HepG2 (cell line): ENCODE measurements around the gene FNIP2. TPM values are rescaled to one million over a fixed set of nuclear protein-coding genes. Genes with fewer than 3 reads are reported as not detected.

ENCODE experiments used
- ATAC-seq: fragments of 200-7000 bp; cut with Tn5 transposase; 3 replicates; pipeline ENCODE4 v1.9.1; 2020; ENCODE audit warnings: mild to moderate bottlenecking, moderate library complexity
- BruUV-seq: library from RNA; stranded (reverse); fragments of 400-500 nt; replicated peaks from 2 replicates; lab custom pipeline; 2021; lab: Mats Ljungman, UMichigan
- CTCF ChIA-PET: fragments of 300-600 bp; formaldehyde crosslinking; extraction: SDS; loops from one replicate; lab custom pipeline; 2021; ENCODE audit warnings: low total read pairs, inconsistent platforms, low intra/inter-chr PET ratio; lab: Yijun Ruan, JAX
- POLR2A ChIA-PET: fragments of 350-600 bp; sonication (Branson Sonifier 250); formaldehyde crosslinking; loops from one replicate; lab custom pipeline; 2020; ENCODE audit warnings: antibody characterized with exemption, inconsistent platforms; lab: Yijun Ruan, JAX
- DNase-seq: peaks from one replicate; pipeline ENCODE4 v3.0.0-alpha.2; 2015; ENCODE audit warnings: low spot score
- FAIRE-seq: peaks from 3 replicates; lab custom pipeline; 2011; peaks lifted over from hg19 to GRCh38; lab: Jason Lieb, UNC
- H2AFZ ChIP-seq: one replicate; pipeline ENCODE4 v1.6.1; 2011; ENCODE audit warnings: low read length, inconsistent platforms
- H3K27ac ChIP-seq: fragments of 300-600 bp; 3 replicates; pipeline ENCODE4 v1.8.0; 2011; ENCODE audit warnings: mixed run types, mild to moderate bottlenecking, mixed read lengths, low read length, inconsistent platforms; ENCODE audit not compliant: insufficient read depth; ENCODE audit errors: extremely low read length
- H3K27me3 ChIP-seq, 2 experiments: fragments of 200-600 bp in 1 of 2; 2 replicates in 1 of 2; 3 replicates in 1 of 2; pipeline versions ENCODE4 v1.6.0 to v1.8.0; 2011; ENCODE audit warnings: low read length in 2 of 2, mild to moderate bottlenecking in 2 of 2, moderate library complexity in 2 of 2, inconsistent platforms in 1 of 2; ENCODE audit not compliant: insufficient read depth in 2 of 2, control insufficient read depth in 1 of 2
- H3K36me3 ChIP-seq, 2 experiments: fragments of 200-600 bp in 1 of 2; replicated peaks in 1 of 2; 2 replicates in 1 of 2; 3 replicates in 1 of 2; pipeline versions ENCODE4 v1.5.1 to v1.8.0; 2011; ENCODE audit warnings: low read length in 2 of 2, inconsistent platforms in 1 of 2; ENCODE audit not compliant: insufficient read depth in 2 of 2, control insufficient read depth in 1 of 2
- H3K4me1 ChIP-seq: 2 replicates; pipeline ENCODE4 v1.5.1; 2012; ENCODE audit warnings: low read length, inconsistent platforms; ENCODE audit not compliant: insufficient read depth
- H3K4me2 ChIP-seq: 2 replicates; pipeline ENCODE4 v1.6.0; 2011; ENCODE audit warnings: low read depth, low read length, inconsistent platforms
- H3K4me3 ChIP-seq, 3 experiments: fragments of 200-600 bp in 1 of 3; sonication (generic), shearing (Covaris generic) in 1 of 3; replicated peaks in 1 of 3; 2 replicates each; pipeline ENCODE4 v1.5.1; 2011 to 2016; ENCODE audit warnings: low read length in 3 of 3, inconsistent platforms in 2 of 3, low read depth in 2 of 3, mild to moderate bottlenecking in 2 of 3, control low read depth in 1 of 3, mixed read lengths in 1 of 3; ENCODE audit not compliant: insufficient read depth in 1 of 3
- H3K79me2 ChIP-seq: one replicate; pipeline ENCODE4 v1.6.1; 2011; ENCODE audit warnings: low read length, inconsistent platforms; ENCODE audit not compliant: insufficient read depth
- H3K9ac ChIP-seq: 2 replicates; pipeline ENCODE4 v1.6.0; 2011; ENCODE audit warnings: mild to moderate bottlenecking, low read depth, low read length, inconsistent platforms; ENCODE audit not compliant: insufficient read depth
- H3K9me3 ChIP-seq: 2 replicates; pipeline ENCODE4 v1.5.1; 2012; ENCODE audit warnings: mild to moderate bottlenecking, low read length
- H4K20me1 ChIP-seq: 2 replicates; pipeline ENCODE4 v1.6.0; 2011; ENCODE audit warnings: inconsistent platforms, mild to moderate bottlenecking, low read length, moderate library complexity; ENCODE audit not compliant: insufficient read depth
- ADNP ChIP-seq: sonication (generic); formaldehyde crosslinking; IDR thresholded peaks from 2 replicates; pipeline ENCODE4 v1.4.0; 2020; ENCODE audit warnings: missing genetic modification reagents
- ATF6 ChIP-seq: sonication (generic); formaldehyde crosslinking; conservative IDR thresholded peaks from 2 replicates; pipeline ENCODE4 v1.4.0; 2020; ENCODE audit warnings: missing genetic modification reagents
- CBX1 ChIP-seq: IDR thresholded peaks from one replicate; pipeline ENCODE4 v1.6.1; 2016; ENCODE audit warnings: antibody characterized with exemption, low read depth
- CBX5 ChIP-seq: sonication (generic); formaldehyde crosslinking; IDR thresholded peaks from 2 replicates; pipeline ENCODE4 v1.4.0; 2020; ENCODE audit warnings: missing genetic modification reagents, borderline replicate concordance
- CEBPG ChIP-seq: IDR thresholded peaks from 2 replicates; pipeline ENCODE4 v1.6.1; 2016
- HDAC1 ChIP-seq: sonication (generic); formaldehyde crosslinking; IDR thresholded peaks from 2 replicates; pipeline ENCODE4 v1.5.1; 2020; ENCODE audit warnings: mild to moderate bottlenecking, missing genetic modification reagents
- HOXA7 ChIP-seq: sonication (generic); formaldehyde crosslinking; IDR thresholded peaks from 2 replicates; pipeline ENCODE4 v1.8.1; 2022; ENCODE audit warnings: mild to moderate bottlenecking, missing genetic modification reagents, moderate library complexity
- MAX ChIP-seq: IDR thresholded peaks from 2 replicates; pipeline ENCODE4 v1.6.1; 2012; ENCODE audit warnings: inconsistent platforms
- MLXIP ChIP-seq: sonication (generic); formaldehyde crosslinking; IDR thresholded peaks from 2 replicates; pipeline ENCODE4 v1.9.0; 2021; ENCODE audit warnings: missing genetic modification reagents, borderline replicate concordance
- PAF1 ChIP-seq: IDR thresholded peaks from 2 replicates; pipeline ENCODE4 v1.6.1; 2016; ENCODE audit warnings: missing genetic modification reagents, missing compliant biosample characterization
- SIX4 ChIP-seq: sonication (generic); formaldehyde crosslinking; IDR thresholded peaks from 2 replicates; pipeline ENCODE4 v1.4.0; 2020; ENCODE audit warnings: missing genetic modification reagents
- SNAPC2 ChIP-seq: sonication (generic); formaldehyde crosslinking; IDR thresholded peaks from 2 replicates; pipeline ENCODE4 v1.8.1; 2022; ENCODE audit warnings: mild to moderate bottlenecking, missing genetic modification reagents
- SSRP1 ChIP-seq: IDR thresholded peaks from 2 replicates; pipeline ENCODE4 v1.6.1; 2016; ENCODE audit warnings: control low read depth
- ZNF382 ChIP-seq: sonication (generic); formaldehyde crosslinking; IDR thresholded peaks from 2 replicates; pipeline ENCODE4 v1.5.0; 2020; ENCODE audit warnings: missing genetic modification reagents, mild to moderate bottlenecking, borderline replicate concordance
- ZNF75D ChIP-seq: sonication (generic); formaldehyde crosslinking; IDR thresholded peaks from 2 replicates; pipeline ENCODE4 v1.8.1; 2023; ENCODE audit warnings: missing genetic modification reagents, mild to moderate bottlenecking, borderline replicate concordance
- WGBS: methylation state at CpG from one replicate; pipeline ENCODE4 v1.1.6; 2017; ENCODE audit warnings: low lambda C conversion rate; 5-methylcytosine and 5-hydroxymethylcytosine counted together
- in situ Hi-C: cut with HindIII; loops from 2 replicates; pipeline ENCODE4 v1.10.0; 2017; ENCODE audit warnings: low pct_unique_long_range_greater_than_20kb; ENCODE audit not compliant: extremely low pct_ligation_motif_present
- intact Hi-C: fragments of 100-400 bp; cut with micrococcal nuclease; formaldehyde crosslinking; loops from one replicate; pipeline ENCODE4 v1.10.0; 2022; ENCODE audit not compliant: unreplicated experiment
- polyA plus RNA-seq, 8 experiments: library from polyadenylated mRNA; depleted of rRNA in 3 of 8; stranded (reverse) in 7 of 8; unstranded in 1 of 8; fragments of >200 nt; fragmentation: Illumina TruSeq in 4 of 8; extraction: Trizol in 4 of 8; gene quantifications; 2 replicates each; pipeline versions ENCODE4 v1.2.1 to v1.2.3, GENCODE V29; 2011 to 2016; ENCODE audit warnings: low read depth in 4 of 8, missing spikeins in 1 of 8, mixed read lengths in 1 of 8; ENCODE audit not compliant: insufficient read depth in 1 of 8
- total RNA-seq, 5 experiments: library from RNA; depleted of rRNA; stranded (reverse); fragments of >200 nt; fragmentation: Illumina TruSeq; extraction: Trizol; gene quantifications; 2 replicates each; pipeline ENCODE4 v1.2.3, GENCODE V29; 2016; ENCODE audit warnings: low read depth in 1 of 5
- TF ChIP-seq, protein P1 (sequence below): sonication (generic); formaldehyde crosslinking; IDR thresholded peaks from 2 replicates; pipeline ENCODE4 v1.5.0; 2020; ENCODE audit warnings: mild to moderate bottlenecking, missing genetic modification reagents

The FNIP2 gene
- total and polyA plus RNA-seq, 2 of the 13 experiments (the other 11 are each of a cell fraction or from before 2014, with no cell fraction given): 15.5 to 21.0 TPM

- WGBS: 34% methylated on average over 2 of the region's 2 CpGs
- peak; percentile 15 for FAIRE-seq
- no peak overlapping the region for H2AFZ ChIP-seq
- peaks cover 95% of the 10 kb centered on the region for H3K4me1 ChIP-seq
- H4K20me1 ChIP-seq: no peaks in the 10 kb centered on the region
- no peak overlapping the region; a peak in 1 of 6 replicates for H3K4me3 ChIP-seq
- peaks cover 62% of the 10 kb centered on the region for H3K79me2 ChIP-seq
- CTCF ChIA-PET: no interaction called here
- no peaks in the 10 kb centered on the region for H3K27me3 ChIP-seq
- intact Hi-C loops (loop anchor here (2.0 kb wide), 1 partner anchor 21 kb away; no protein-coding TSS in a partner anchor), in situ Hi-C loops (no loop called here)
- H3K27ac ChIP-seq: peak overlapping the region; percentile 65
- DNase-seq: no peak
- BruUV-seq: no TSS peak
- H3K9ac ChIP-seq: peak overlapping the region; percentile 36; the same call in 1 of the 2 replicates
- peaks cover 0 to 1% of the 10 kb centered on the region in 2 experiments; a peak in 1 of 5 replicates for H3K36me3 ChIP-seq
- H3K4me2 ChIP-seq: peak overlapping the region; percentile 25
- ATAC-seq: peak; percentile 72
- H3K9me3 ChIP-seq: no peaks in the 10 kb centered on the region
- POLR2A ChIA-PET: no interaction called here
- no peak for TF ChIP-seq CBX5 (CRISPR knock-in tag)
- no peak for TF ChIP-seq SNAPC2 (CRISPR knock-in tag)
- TF ChIP-seq CBX1: no peak
- TF ChIP-seq SSRP1 (CRISPR knock-in tag): 0 out of 2 replicates have a peak, but pooled peaks have one; percentile 37
- TF ChIP-seq ZNF382 (CRISPR knock-in tag): no peak
- TF ChIP-seq ADNP (CRISPR knock-in tag): no peak
- peak; percentile 42 for TF ChIP-seq HDAC1 (CRISPR knock-in tag)
- no peak for TF ChIP-seq PAF1
- peak; percentile 45; the same call in 1 of the 2 replicates for TF ChIP-seq MAX
- TF ChIP-seq HOXA7 (CRISPR knock-in tag): no peak
- TF ChIP-seq ZNF75D: no peak
- TF ChIP-seq CEBPG (CRISPR knock-in tag): no peak
- TF ChIP-seq, protein P1, sequence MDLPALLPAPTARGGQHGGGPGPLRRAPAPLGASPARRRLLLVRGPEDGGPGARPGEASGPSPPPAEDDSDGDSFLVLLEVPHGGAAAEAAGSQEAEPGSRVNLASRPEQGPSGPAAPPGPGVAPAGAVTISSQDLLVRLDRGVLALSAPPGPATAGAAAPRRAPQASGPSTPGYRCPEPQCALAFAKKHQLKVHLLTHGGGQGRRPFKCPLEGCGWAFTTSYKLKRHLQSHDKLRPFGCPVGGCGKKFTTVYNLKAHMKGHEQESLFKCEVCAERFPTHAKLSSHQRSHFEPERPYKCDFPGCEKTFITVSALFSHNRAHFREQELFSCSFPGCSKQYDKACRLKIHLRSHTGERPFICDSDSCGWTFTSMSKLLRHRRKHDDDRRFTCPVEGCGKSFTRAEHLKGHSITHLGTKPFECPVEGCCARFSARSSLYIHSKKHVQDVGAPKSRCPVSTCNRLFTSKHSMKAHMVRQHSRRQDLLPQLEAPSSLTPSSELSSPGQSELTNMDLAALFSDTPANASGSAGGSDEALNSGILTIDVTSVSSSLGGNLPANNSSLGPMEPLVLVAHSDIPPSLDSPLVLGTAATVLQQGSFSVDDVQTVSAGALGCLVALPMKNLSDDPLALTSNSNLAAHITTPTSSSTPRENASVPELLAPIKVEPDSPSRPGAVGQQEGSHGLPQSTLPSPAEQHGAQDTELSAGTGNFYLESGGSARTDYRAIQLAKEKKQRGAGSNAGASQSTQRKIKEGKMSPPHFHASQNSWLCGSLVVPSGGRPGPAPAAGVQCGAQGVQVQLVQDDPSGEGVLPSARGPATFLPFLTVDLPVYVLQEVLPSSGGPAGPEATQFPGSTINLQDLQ (CRISPR knock-in tag): no peak
- TF ChIP-seq SIX4: no peak
- TF ChIP-seq ATF6: no peak
- 0 out of 2 replicates have a peak, but pooled peaks have one; percentile 15 for TF ChIP-seq MLXIP (CRISPR knock-in tag)
Observed at GRCh38 chr4:158819942-158820786, 51.3 kb downstream of the FNIP2 start.
